Stimulated activated CD8-positive, alpha-beta memory T cell treated with anti-CD3 and anti-CD28 coated beads, Interleukin-7, amount 100 ng/mL, for 24 hours (primary cell): ENCODE measurements around the gene ABCC4.
"Not testable (repeated sequence)": the region's sequence is repeated elsewhere in the genome, so short reads cannot be mapped to it uniquely, and the experiment has no call there.

Experiments used
- DNase-seq: peaks from one replicate; pipeline ENCODE4 v3.0.0-alpha.2; 2020; ENCODE audit warnings: low read depth

The ABCC4 gene

GRCh38 chr13:95198606-95199005 is 102.6 kb downstream of the ABCC4 start:
- not testable (repeated sequence) for DNase-seq

GRCh38 chr13:95197548-95197947 is 103.7 kb downstream of the ABCC4 start:
- no peak for DNase-seq

GRCh38 chr13:95195146-95195545 is 106.1 kb downstream of the ABCC4 start:
- no peak for DNase-seq

- no peak for DNase-seq
Measured at GRCh38 chr13:95193509-95194230, 107.6 kb downstream of the ABCC4 start.

- DNase-seq = no peak
Measured at GRCh38 chr13:95192998-95193397, 108.3 kb downstream of the ABCC4 start.

GRCh38 chr13:95192564-95192945 is 108.7 kb downstream of the ABCC4 start:
- not testable (repeated sequence) for DNase-seq

DNA sequence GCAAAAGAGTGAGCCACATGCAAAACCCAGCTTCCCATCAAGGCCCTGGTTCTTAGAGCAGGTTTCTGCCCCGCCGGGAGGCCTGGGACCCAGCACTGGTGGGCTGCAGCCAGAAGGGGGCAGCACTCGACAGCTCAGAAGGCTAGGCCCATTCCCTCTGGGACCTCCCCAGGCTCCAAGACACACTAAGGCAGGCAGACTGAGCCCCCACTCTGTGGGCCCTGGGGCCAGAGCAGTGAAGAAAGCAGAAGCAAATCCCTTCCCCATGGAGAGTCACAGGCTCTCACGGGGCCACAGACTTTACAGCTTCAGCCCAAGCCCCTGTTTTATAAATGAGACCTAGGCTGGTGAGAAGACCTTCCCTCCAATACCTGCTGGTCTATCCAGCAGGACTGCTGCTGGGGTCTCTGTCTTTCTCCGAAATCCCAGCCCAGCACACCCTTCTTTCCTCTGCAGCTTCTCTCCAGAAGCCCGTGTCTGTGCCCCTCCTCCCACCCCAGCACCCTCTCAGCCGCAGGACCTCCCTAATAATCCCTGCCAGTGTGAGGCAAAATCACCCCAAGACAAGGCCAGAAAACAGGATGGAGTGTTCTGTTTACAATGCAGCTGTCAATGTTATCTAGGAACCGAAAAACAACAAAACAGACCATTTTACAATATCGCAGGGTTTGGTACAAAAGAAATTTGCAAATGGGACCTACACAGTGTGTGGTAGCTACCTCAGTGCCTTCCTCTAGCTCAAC is 109.3 kb downstream of the ABCC4 start:
- DNase-seq = peak; percentile 47

DNA sequence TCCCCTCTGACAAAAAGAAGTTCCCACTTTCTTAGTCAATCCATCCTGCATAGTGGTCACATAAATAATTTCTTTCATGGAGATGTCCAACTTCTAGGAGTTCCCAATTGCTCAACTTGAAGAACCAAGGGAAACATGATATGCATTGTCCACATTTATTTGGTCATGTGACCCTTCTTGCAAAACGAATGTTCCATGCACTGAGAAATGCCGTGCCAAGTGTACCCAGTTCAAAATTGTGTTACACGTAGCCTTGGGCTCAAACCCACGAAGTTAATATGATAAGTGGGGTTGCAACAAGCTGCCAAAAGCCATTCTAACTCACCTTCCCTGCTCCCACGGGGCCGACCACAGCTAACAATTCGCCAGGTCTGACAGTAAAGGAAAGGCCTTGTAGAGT is 113.1 kb downstream of the ABCC4 start:
- no peak for DNase-seq

DNA sequence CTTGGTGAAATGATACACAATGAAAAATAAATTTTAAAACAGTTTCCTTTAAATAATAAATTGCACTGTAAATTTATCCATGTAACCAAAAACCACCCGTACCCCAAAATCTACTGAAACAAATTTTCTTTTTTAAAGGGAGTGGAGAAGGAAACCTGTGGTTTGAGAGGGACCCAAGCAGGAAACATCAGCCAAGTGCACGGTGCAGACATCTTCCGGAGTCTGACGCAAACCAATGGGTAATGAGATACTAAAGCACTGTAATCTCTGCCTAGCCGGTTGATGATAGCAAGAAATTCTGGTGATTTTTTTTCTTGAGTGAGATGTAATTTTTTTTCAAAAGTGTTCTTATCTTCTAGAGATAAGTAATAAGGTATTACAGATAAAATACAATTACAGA is 115.4 kb downstream of the ABCC4 start:
- no peak for DNase-seq

GRCh38 chr13:95185311-95185710 is 115.9 kb downstream of the ABCC4 start:
- no peak for DNase-seq

DNA sequence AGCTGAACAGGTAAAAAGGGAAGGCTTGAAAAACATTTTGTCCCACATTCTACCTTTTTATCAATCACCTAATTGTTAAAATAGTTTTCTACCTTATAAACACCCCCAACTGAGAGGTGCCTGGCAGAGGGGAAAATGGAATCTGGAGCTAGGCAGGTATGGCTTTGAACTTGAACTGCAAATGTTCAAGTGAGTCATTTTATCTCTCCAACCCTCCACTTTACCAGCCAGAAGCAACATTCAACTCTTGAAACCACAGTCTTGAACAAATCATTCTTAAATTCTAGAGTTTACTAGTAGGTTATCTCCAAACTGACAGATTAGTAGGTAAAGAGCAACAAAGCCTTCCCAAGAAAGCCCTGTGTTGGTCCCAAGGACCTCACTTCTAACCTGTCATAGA is 116.9 kb downstream of the ABCC4 start:
- no peak for DNase-seq

GRCh38 chr13:95182570-95183265 is 118.5 kb downstream of the ABCC4 start:
- no peak for DNase-seq

DNA sequence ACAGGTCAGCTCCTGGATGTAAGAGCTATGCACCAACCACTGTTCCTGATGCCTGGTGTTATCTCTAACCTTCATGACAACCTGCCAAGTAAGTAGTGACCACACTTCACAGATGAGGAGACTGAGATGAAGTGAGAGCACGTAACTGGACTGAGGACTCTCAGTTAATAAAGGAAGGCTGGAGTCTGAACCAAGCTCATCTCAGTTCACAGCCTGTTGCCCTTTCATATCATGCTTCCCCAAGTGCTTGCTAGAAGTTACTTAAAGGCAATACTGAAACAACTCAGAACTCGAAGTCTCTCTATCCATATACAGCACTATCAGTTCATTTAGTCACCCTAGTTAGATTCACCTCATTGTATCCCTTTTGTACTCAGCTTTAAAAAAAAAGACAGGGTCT is 119.7 kb downstream of the ABCC4 start:
- DNase-seq = no peak

DNA sequence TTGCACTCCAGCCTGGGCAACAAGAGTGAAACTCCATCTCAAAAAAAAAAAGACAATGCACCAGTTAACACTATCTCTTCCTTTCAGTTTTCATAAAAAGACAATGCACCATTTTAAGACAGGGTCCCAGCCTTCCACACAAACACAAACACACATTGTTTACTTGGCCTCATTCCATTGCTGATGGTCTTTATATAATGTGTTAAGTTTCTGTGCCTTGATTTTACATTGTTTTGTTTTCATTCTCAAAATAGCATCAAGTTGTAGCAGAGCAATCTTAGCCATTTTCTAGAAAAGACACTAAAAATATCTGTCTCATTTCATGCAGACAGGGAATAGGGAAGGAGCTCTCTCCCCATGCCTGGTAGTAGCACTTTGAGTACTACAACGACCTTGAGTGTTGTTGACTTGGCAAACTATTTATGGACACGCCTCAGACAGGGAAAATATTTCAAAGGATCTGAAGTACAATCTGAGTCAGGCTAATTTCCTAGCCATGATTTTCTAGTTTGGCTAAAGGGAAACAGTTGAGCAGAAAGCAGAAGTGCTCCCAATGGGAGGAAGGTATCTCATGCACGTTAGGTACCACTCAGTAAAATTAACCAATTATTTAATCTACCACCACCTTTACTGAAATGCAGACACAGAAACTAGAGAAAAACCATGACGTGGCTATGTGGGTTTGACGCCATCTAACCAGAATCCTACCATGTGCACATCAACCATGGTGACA is 120.6 kb downstream of the ABCC4 start:
- DNase-seq = no peak

DNA sequence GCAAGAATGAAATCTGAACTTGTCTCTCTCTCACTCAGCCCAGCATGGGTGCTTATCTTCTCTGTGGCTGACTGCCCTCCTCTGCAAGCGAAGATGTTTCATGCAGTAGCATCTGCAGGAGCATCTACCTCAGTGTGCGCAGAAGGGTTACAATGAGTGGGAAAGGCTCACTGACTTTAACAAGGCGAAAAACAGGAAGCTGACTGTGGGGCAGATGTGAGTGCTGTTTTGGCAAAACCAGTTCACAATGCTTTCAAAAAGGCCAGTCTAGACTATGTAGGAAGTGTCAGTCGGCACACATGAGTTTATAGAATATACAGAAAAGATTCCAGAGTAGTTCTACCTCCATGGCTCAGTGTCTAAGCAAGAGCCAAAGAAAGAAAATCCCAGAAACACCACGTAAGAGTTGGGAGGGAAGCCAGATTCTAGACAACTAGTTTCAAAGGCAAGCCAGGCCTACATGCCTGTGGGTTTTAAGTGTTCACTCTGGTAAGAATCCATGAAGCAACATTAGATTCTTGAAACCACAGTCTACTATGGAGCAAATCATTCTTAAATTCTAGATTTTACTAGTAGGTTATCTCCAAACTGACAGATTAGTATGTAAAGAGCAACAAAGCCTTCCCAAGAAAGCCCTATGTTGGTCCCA is 124.5 kb downstream of the ABCC4 start:
- no peak for DNase-seq

DNA sequence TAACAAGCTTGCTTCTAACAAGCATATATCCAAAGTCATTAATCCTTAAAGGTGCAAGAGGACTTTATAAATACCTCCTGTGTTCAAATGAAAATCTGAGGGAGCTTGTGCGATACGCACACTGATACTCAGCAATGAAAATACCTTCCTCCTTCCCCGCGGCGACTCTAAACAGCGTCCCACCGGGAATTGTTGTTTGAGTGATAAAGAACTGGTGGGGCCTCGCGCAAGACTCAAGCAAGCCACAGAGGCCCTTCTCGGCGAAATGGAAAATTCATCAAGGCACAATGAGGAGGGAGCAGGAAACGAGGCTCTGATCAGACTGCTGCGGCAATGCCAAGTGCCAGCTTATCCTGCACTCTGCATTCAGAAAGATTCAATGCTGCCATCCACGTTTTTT is 126.7 kb downstream of the ABCC4 start:
- no peak for DNase-seq

DNA sequence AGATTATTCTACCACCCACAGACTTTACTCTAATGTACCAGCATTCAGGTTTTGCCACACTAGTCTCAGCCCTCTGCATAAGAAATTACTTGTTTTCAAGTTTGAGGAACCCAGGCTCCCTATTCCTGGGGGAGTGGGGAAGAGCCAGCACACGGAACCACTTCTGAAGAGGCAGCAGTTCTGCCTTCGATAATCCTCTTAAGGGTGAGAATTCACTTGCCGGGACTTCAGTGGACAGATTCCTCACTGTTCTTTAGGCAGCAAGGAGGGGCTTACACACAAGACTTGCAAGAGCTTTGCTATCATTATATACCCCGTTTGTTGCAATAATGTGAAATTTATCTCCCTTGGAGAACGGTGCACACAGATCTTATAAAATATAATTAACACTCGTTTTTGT is 133.1 kb downstream of the ABCC4 start:
- no peak for DNase-seq

DNA sequence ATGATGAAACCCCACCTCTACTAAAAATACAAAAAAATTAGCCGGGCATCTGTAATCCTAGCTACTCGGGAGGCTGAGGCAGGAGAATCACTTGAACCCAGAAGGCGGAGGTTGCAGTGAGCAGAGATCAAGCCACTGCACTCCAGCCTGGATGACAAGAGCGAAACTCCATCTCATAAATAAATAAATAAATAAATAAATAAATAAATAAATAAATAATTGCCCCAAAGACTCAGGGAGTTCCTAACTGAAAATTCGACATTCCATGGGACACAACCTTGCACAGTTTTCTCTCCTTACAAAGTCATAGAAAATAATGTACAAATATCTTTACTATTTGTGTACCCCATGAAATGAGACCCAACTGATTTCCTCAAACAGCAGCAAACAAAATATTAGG is 134.2 kb downstream of the ABCC4 start:
- not testable (repeated sequence) for DNase-seq

- DNase-seq = no peak
Measured at GRCh38 chr13:95164830-95165229, 136.4 kb downstream of the ABCC4 start.

DNA sequence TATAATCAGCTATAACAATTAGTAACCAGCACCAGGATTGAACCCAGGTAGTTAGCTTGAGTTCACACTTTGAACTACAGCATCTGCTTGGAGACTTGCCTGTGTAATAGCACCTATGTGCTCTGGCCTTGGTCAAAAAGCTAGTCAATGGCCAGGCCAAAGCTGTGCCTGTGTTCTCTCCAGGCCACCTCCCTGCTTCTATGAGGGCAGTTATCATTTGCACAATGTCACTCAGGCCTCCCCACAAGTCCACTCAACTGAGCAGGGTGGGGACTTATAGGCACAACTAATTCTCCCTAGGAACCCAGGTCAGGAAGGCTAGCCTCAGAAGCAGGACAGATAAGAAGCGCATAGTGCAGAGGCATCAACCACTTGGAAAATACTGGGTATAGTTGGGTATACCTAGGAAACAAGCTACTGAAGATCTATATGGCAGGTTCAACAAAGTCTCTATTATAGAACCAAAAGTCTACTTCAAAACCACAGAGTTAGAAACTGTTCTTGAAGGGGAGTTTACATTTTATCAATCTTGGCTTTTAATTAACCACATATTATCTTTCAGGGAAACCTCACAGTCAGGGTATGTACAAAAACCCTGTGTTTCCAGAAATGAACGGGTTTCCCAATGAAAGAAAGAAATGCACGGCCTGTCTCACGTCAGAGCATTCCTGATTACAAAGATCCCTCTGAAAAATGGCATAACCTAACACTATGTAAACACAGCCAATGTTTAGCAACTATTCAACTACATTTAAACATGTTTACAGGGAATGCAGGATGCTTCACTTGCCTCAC is 140.9 kb downstream of the ABCC4 start:
- DNase-seq = no peak

GRCh38 chr13:95159458-95159857 is 141.8 kb downstream of the ABCC4 start:
- DNase-seq = no peak
